OCI-LY1 (cell line): ENCODE data around the gene ODAD3.

Experiments
- H2AFZ ChIP-seq: fragments of 200-600 bp; sonication (generic), shearing (Covaris generic); 2 replicates; pipeline ENCODE4 v1.6.0; 2014; ENCODE audit warnings: antibody characterized with exemption, mild to moderate bottlenecking, low read length
- H3F3A ChIP-seq: fragments of 200-600 bp; sonication (generic), shearing (Covaris generic); 2 replicates; pipeline ENCODE4 v1.6.0; 2014; ENCODE audit warnings: mild to moderate bottlenecking, antibody characterized with exemption, low read length, moderate library complexity; ENCODE audit not compliant: insufficient read depth
- H3K27ac ChIP-seq: fragments of 200-600 bp; sonication (generic); 2 replicates; pipeline ENCODE4 v1.5.1; 2014; ENCODE audit warnings: low read length, mixed run types, mild to moderate bottlenecking, low read depth; ENCODE audit not compliant: poor library complexity, severe bottlenecking
- H3K27me3 ChIP-seq: fragments of 200-600 bp; sonication (generic); 2 replicates; pipeline ENCODE4 v1.6.0; 2014; ENCODE audit warnings: antibody characterized with exemption, mild to moderate bottlenecking, low read length, moderate library complexity; ENCODE audit not compliant: insufficient read depth
- H3K36me3 ChIP-seq: fragments of 200-600 bp; sonication (generic); 2 replicates; pipeline ENCODE4 v1.6.1; 2014; ENCODE audit warnings: mild to moderate bottlenecking, antibody characterized with exemption, low read length, moderate library complexity, mixed read lengths; ENCODE audit not compliant: insufficient read depth
- H3K4me1 ChIP-seq: fragments of 200-600 bp; sonication (generic); 2 replicates; pipeline ENCODE4 v1.5.1; 2014; ENCODE audit warnings: mild to moderate bottlenecking, low read length, moderate library complexity; ENCODE audit not compliant: insufficient read depth, severe bottlenecking
- H3K4me2 ChIP-seq: fragments of 200-600 bp; sonication (generic), shearing (Covaris generic); 2 replicates; pipeline ENCODE4 v1.6.1; 2014; ENCODE audit warnings: low read length
- H3K4me3 ChIP-seq: fragments of 200-600 bp; sonication (generic); 2 replicates; pipeline ENCODE4 v1.5.1; 2014; ENCODE audit warnings: low read length, low read depth, mild to moderate bottlenecking, mixed read lengths; ENCODE audit not compliant: poor library complexity, severe bottlenecking
- H3K79me2 ChIP-seq: fragments of 200-600 bp; shearing (Covaris generic); 2 replicates; pipeline ENCODE4 v1.6.1; 2016; ENCODE audit warnings: mixed run types, low read length, mixed read lengths; ENCODE audit not compliant: insufficient read depth
- H3K9ac ChIP-seq: fragments of 200-600 bp; sonication (generic), shearing (Covaris generic); 2 replicates; pipeline ENCODE4 v1.6.1; 2014; ENCODE audit warnings: mild to moderate bottlenecking, low read length, mixed read lengths
- H3K9me2 ChIP-seq: fragments of 200-600 bp; sonication (generic), shearing (Covaris generic); 2 replicates; pipeline ENCODE4 v1.6.1; 2014; ENCODE audit warnings: low read depth, mild to moderate bottlenecking, low read length, mixed read lengths
- H3K9me3 ChIP-seq: fragments of 200-600 bp; shearing (Covaris generic); 2 replicates; pipeline ENCODE4 v1.6.1; 2014; ENCODE audit warnings: low read length, mixed read lengths
- H4K20me1 ChIP-seq: fragments of 200-600 bp; sonication (generic), shearing (Covaris generic); 2 replicates; pipeline ENCODE4 v1.6.0; 2016; ENCODE audit warnings: mild to moderate bottlenecking, low read length; ENCODE audit not compliant: insufficient read depth
- CTCF ChIP-seq: fragments of 200-600 bp; sonication (generic), shearing (Covaris generic); IDR thresholded peaks from 2 replicates; pipeline ENCODE4 v1.5.1; 2017; ENCODE audit warnings: mild to moderate bottlenecking, antibody characterized with exemption, low read length, moderate library complexity, mixed read lengths
- EZH2 ChIP-seq: fragments of 200-600 bp; sonication (generic), shearing (Covaris generic); IDR thresholded peaks from 2 replicates; pipeline ENCODE4 v1.8.0; 2017; ENCODE audit warnings: borderline replicate concordance, mixed run types, mild to moderate bottlenecking, antibody characterized with exemption, low read length, moderate library complexity, mixed read lengths

The ODAD3 gene

GRCh38 chr19:11447347-11448262 lies 12.7 kb upstream of the ODAD3 start:
- Histone ChIP-seq H3F3A (no peaks in the 10 kb centered on the region), H3K27ac (no peak overlapping the region), H3K9ac (no peak overlapping the region), H3K9me3 (no peaks in the 10 kb centered on the region), H3K4me3 (no peak overlapping the region), H3K4me1 (peaks cover 5% of the 10 kb centered on the region), H4K20me1 (no peaks in the 10 kb centered on the region), H3K27me3 (no peaks in the 10 kb centered on the region), H3K9me2 (no peaks in the 10 kb centered on the region), H3K4me2 (no peak overlapping the region), H3K79me2 (no peaks in the 10 kb centered on the region), H3K36me3 (peaks cover 74% of the 10 kb centered on the region), H2AFZ (no peak overlapping the region)
- no peak for TF ChIP-seq CTCF
- TF ChIP-seq EZH2: no peak

- Histone ChIP-seq H3K36me3 (peaks cover 82% of the 10 kb centered on the region), H4K20me1 (no peaks in the 10 kb centered on the region), H3F3A (no peaks in the 10 kb centered on the region)
These were observed 11.9 kb upstream of the ODAD3 start for GRCh38 chr19:11446652-11447301.

GRCh38 chr19:11446271-11446651 lies 11.3 kb upstream of the ODAD3 start:
- H3K27me3 ChIP-seq: no peaks in the 10 kb centered on the region
- H3K4me1 ChIP-seq: no peaks in the 10 kb centered on the region
- H3K9ac ChIP-seq: no peak overlapping the region
- H3K27ac ChIP-seq: no peak overlapping the region
- no peak for TF ChIP-seq EZH2
- no peak for TF ChIP-seq CTCF
- no peak overlapping the region for H3K4me2 ChIP-seq
- no peaks in the 10 kb centered on the region for H3F3A ChIP-seq
- H3K9me2 ChIP-seq: no peaks in the 10 kb centered on the region
- H4K20me1 ChIP-seq: no peaks in the 10 kb centered on the region
- H3K79me2 ChIP-seq: no peaks in the 10 kb centered on the region
- no peaks in the 10 kb centered on the region for H3K9me3 ChIP-seq
- H2AFZ ChIP-seq: no peak overlapping the region
- H3K4me3 ChIP-seq: no peak overlapping the region
- peaks cover 87% of the 10 kb centered on the region for H3K36me3 ChIP-seq

More at GRCh38 chr19:11446652-11447301, 11.9 kb upstream of the ODAD3 start:
- Histone ChIP-seq H3K4me1 (peaks cover under 1% of the 10 kb centered on the region), H3K9me2 (no peaks in the 10 kb centered on the region), H3K79me2 (no peaks in the 10 kb centered on the region), H2AFZ (no peak overlapping the region), H3K4me2 (no peak overlapping the region), H3K27ac (no peak overlapping the region), H3K27me3 (no peaks in the 10 kb centered on the region), H3K9ac (no peak overlapping the region), H3K4me3 (no peak overlapping the region), H3K9me3 (no peaks in the 10 kb centered on the region)
- no peak for TF ChIP-seq EZH2
- peak; percentile 87 for TF ChIP-seq CTCF
